ENCODE measurements around the gene DUSP7. TPM values are rescaled to one million over a fixed set of nuclear protein-coding genes. Genes with fewer than 3 reads are reported as not detected.

The DUSP7 gene
- polyA plus RNA-seq, 3 donors, result 2.8 to 36.8 (median 3.9) TPM

GRCh38 chr3:52024765-52025452 lies 31.5 kb downstream of the DUSP7 start:
- no peaks in the 10 kb centered on the region for H3K27me3 ChIP-seq (ENCODE audit: control insufficient read depth in 2 of 2, insufficient read depth in 2 of 2, low read length in 2 of 2)
- no peaks in the 10 kb centered on the region for H3K4me1 ChIP-seq (ENCODE audit: control insufficient read depth in 1 of 2, insufficient read depth in 2 of 2, low read length in 2 of 2)
- no peaks in the 10 kb centered on the region for H4K20me1 ChIP-seq (ENCODE audit: insufficient read depth, low read length)
- no peak overlapping the region for H3K27ac ChIP-seq (ENCODE audit: low read depth in 1 of 2, low read length in 2 of 2)
- TF ChIP-seq, protein P1, sequence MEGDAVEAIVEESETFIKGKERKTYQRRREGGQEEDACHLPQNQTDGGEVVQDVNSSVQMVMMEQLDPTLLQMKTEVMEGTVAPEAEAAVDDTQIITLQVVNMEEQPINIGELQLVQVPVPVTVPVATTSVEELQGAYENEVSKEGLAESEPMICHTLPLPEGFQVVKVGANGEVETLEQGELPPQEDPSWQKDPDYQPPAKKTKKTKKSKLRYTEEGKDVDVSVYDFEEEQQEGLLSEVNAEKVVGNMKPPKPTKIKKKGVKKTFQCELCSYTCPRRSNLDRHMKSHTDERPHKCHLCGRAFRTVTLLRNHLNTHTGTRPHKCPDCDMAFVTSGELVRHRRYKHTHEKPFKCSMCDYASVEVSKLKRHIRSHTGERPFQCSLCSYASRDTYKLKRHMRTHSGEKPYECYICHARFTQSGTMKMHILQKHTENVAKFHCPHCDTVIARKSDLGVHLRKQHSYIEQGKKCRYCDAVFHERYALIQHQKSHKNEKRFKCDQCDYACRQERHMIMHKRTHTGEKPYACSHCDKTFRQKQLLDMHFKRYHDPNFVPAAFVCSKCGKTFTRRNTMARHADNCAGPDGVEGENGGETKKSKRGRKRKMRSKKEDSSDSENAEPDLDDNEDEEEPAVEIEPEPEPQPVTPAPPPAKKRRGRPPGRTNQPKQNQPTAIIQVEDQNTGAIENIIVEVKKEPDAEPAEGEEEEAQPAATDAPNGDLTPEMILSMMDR (IDR thresholded peaks at IDR 0.05), result no peak
- no peak overlapping the region for H3K4me3 Mint-ChIP-seq
- no peaks in the 10 kb centered on the region for H3K36me3 Mint-ChIP-seq
- DNase-seq, result no peak
- H2AFZ ChIP-seq (ENCODE audit: insufficient read depth, low read depth, low read length, poor library complexity, severe bottlenecking), result no peak overlapping the region
- WGBS (ENCODE audit: insufficient coverage), result 100% methylated on average over 1 of the region's 6 CpGs
- H3K36me3 ChIP-seq (replicated peaks in 1 of 2; ENCODE audit: control insufficient read depth in 1 of 2, insufficient read depth in 2 of 2, low read length in 2 of 2), result no peaks in the 10 kb centered on the region
- H3K27ac Mint-ChIP-seq, result no peak overlapping the region
- no peak overlapping the region for H3K4me2 ChIP-seq (replicated peaks; ENCODE audit: extremely low read depth, low read length, poor library complexity, severe bottlenecking)
- H3K9ac ChIP-seq (ENCODE audit: insufficient read depth, low read length, poor library complexity, severe bottlenecking), result no peak overlapping the region
- H3K4me3 ChIP-seq (replicated peaks in 1 of 3; ENCODE audit: low read depth in 2 of 3, low read length in 3 of 3), result no peak overlapping the region
- H3K9me3 Mint-ChIP-seq, result no peaks in the 10 kb centered on the region
- no peaks in the 10 kb centered on the region for H3K9me3 ChIP-seq (replicated peaks in 1 of 2; ENCODE audit: control insufficient read depth in 1 of 2, insufficient read depth in 1 of 2, low read length in 2 of 2)
- peaks cover 1 to 4% (median 1%) of the 10 kb centered on the region in 3 donors for H3K27me3 Mint-ChIP-seq (ENCODE audit: low read depth in 3 of 3)
- intact Hi-C loops (cut with micrococcal nuclease), result no loop called here
- no peaks in the 10 kb centered on the region for H3K79me2 ChIP-seq (ENCODE audit: insufficient read depth, low read length)
- no peaks in the 10 kb centered on the region for H3K4me1 Mint-ChIP-seq

GRCh38 chr3:52023860-52024764 lies 32.3 kb downstream of the DUSP7 start:
- Histone ChIP-seq H3K9me3 (replicated peaks in 1 of 2; ENCODE audit: control insufficient read depth in 1 of 2, insufficient read depth in 1 of 2, low read length in 2 of 2) (no peaks in the 10 kb centered on the region), H3K36me3 (replicated peaks in 1 of 2; ENCODE audit: control insufficient read depth in 1 of 2, insufficient read depth in 2 of 2, low read length in 2 of 2) (no peaks in the 10 kb centered on the region), H3K79me2 (ENCODE audit: insufficient read depth, low read length) (no peaks in the 10 kb centered on the region), H3K27ac (ENCODE audit: low read depth in 1 of 2, low read length in 2 of 2) (no peak overlapping the region), H4K20me1 (ENCODE audit: insufficient read depth, low read length) (no peaks in the 10 kb centered on the region), H3K27me3 (ENCODE audit: control insufficient read depth in 2 of 2, insufficient read depth in 2 of 2, low read length in 2 of 2) (no peaks in the 10 kb centered on the region), H3K9ac (ENCODE audit: insufficient read depth, low read length, poor library complexity, severe bottlenecking) (no peak overlapping the region), H2AFZ (ENCODE audit: insufficient read depth, low read depth, low read length, poor library complexity, severe bottlenecking) (peak overlapping the region; percentile 11), H3K4me1 (ENCODE audit: control insufficient read depth in 1 of 2, insufficient read depth in 2 of 2, low read length in 2 of 2) (no peaks in the 10 kb centered on the region), H3K4me2 (replicated peaks; ENCODE audit: extremely low read depth, low read length, poor library complexity, severe bottlenecking) (no peak overlapping the region), H3K4me3 (replicated peaks in 1 of 3; ENCODE audit: low read depth in 2 of 3, low read length in 3 of 3) (no peak overlapping the region)
- DNase-seq, result no peak
- Mint-ChIP-seq H3K4me1 (no peaks in the 10 kb centered on the region), H3K27ac (peak overlapping the region in 1 of 7 donors; percentile 26), H3K4me3 (no peak overlapping the region), H3K36me3 (no peaks in the 10 kb centered on the region), H3K27me3 (ENCODE audit: low read depth in 3 of 3) (peaks cover 1 to 4% (median 1%) of the 10 kb centered on the region in 3 donors), H3K9me3 (no peaks in the 10 kb centered on the region)
- intact Hi-C loops (cut with micrococcal nuclease), result no loop called here
- TF ChIP-seq, protein P1 (IDR thresholded peaks at IDR 0.05), result no peak
- whole genome bisulfite sequencing (ENCODE audit: insufficient coverage), result 74% methylated on average over 4 of the region's 8 CpGs
